Measurements from ENCODE around the gene MTMR12. TPM values are rescaled to one million over a fixed set of nuclear protein-coding genes. Genes with fewer than 3 reads are reported as not detected.

Gene MTMR12
- total RNA-seq, 1 donor from 2014 or later: 28.0 TPM

- TF ChIP-seq CTCF (IDR thresholded peaks at IDR 0.05; ENCODE audit: insufficient read depth, low read length, poor library complexity, severe bottlenecking): no peak
- no peak for DNase-seq (ENCODE audit: low read depth)
These were observed 26.5 kb upstream of the MTMR12 start for GRCh38 chr5:32339198-32339597.

GRCh38 chr5:32332966-32333365, 20.2 kb upstream of the MTMR12 start:
- TF ChIP-seq CTCF (IDR thresholded peaks at IDR 0.05; ENCODE audit: insufficient read depth, low read length, poor library complexity, severe bottlenecking): no peak
- H3K4me3 ChIP-seq (ENCODE audit: low read depth, low read length): no peak overlapping the region
- no peak for DNase-seq (ENCODE audit: low read depth)
- no peaks in the 10 kb centered on the region for H3K27me3 ChIP-seq (ENCODE audit: control insufficient read depth, insufficient read depth, low read length)
- no peaks in the 10 kb centered on the region for H3K36me3 ChIP-seq (ENCODE audit: control insufficient read depth, insufficient read depth, low read length)

More at GRCh38 chr5:32339198-32339597, 26.5 kb upstream of the MTMR12 start:
- H3K27me3 ChIP-seq (ENCODE audit: control insufficient read depth, insufficient read depth, low read length): no peaks in the 10 kb centered on the region
- no peaks in the 10 kb centered on the region for H3K36me3 ChIP-seq (ENCODE audit: control insufficient read depth, insufficient read depth, low read length)
- H3K4me3 ChIP-seq (ENCODE audit: low read depth, low read length): no peak overlapping the region

GRCh38 chr5:32332361-32332760, 19.6 kb upstream of the MTMR12 start:
- Histone ChIP-seq H3K4me3 (ENCODE audit: low read depth, low read length) (no peak overlapping the region), H3K36me3 (ENCODE audit: control insufficient read depth, insufficient read depth, low read length) (no peaks in the 10 kb centered on the region), H3K27me3 (ENCODE audit: control insufficient read depth, insufficient read depth, low read length) (no peaks in the 10 kb centered on the region)
- no peak for DNase-seq (ENCODE audit: low read depth)
- TF ChIP-seq CTCF (IDR thresholded peaks at IDR 0.05; ENCODE audit: insufficient read depth, low read length, poor library complexity, severe bottlenecking): no peak

- H3K36me3 ChIP-seq (ENCODE audit: control insufficient read depth, insufficient read depth, low read length): no peaks in the 10 kb centered on the region
- no peaks in the 10 kb centered on the region for H3K27me3 ChIP-seq (ENCODE audit: control insufficient read depth, insufficient read depth, low read length)
- TF ChIP-seq CTCF (IDR thresholded peaks at IDR 0.05; ENCODE audit: insufficient read depth, low read length, poor library complexity, severe bottlenecking): no peak
- H3K4me3 ChIP-seq (ENCODE audit: low read depth, low read length): no peak overlapping the region
- DNase-seq (ENCODE audit: low read depth): no peak
These were observed 19.2 kb upstream of the MTMR12 start for GRCh38 chr5:32331935-32332274.

- Histone ChIP-seq H3K4me3 (ENCODE audit: low read depth, low read length) (no peak overlapping the region), H3K27me3 (ENCODE audit: control insufficient read depth, insufficient read depth, low read length) (no peaks in the 10 kb centered on the region), H3K36me3 (ENCODE audit: control insufficient read depth, insufficient read depth, low read length) (no peaks in the 10 kb centered on the region)
- TF ChIP-seq CTCF (IDR thresholded peaks at IDR 0.05; ENCODE audit: insufficient read depth, low read length, poor library complexity, severe bottlenecking): no peak
- no peak for DNase-seq (ENCODE audit: low read depth)
These were observed 18.6 kb upstream of the MTMR12 start for GRCh38 chr5:32331217-32331934.

All from kidney epithelial cell (primary cell).